ENCODE results near the gene TRPV3. TPM values are rescaled to one million over a fixed set of nuclear protein-coding genes. Genes with fewer than 3 reads are reported as not detected.

TRPV3 gene
- total and polyA plus RNA-seq, 4 donors: 0.10 to 0.91 (median 0.33) TPM

DNA sequence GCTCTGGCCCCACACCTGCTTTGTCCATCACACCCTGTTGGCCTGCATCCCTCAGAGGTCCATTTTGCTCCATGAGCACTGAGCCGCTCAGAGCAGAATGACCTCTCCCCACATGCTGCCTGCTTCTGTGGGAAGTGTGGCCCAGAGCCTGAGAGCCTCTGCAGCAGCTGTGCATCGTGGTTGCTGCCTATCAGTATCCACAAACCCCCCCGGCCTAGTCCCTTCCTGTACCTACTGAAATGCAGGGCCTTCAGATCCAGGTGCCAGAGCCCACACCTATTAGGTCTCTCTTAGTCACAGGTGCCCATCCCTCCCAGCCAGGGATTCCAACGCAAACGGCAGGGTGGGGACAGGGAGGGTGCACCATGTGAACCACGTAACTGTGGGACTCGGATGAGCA, 16.6 kb upstream of the TRPV3 start:
- WGBS, 2 donors: 94 to 98% methylated on average over 7 of the region's 7 CpGs
- no peak for ATAC-seq (ENCODE audit: insufficient read depth, low FRiP score)
- no peaks in the 10 kb centered on the region for H3K4me1 ChIP-seq (ENCODE audit: control insufficient read depth in 5 of 5, insufficient read depth in 5 of 5, low read length in 5 of 5)
- TF ChIP-seq, protein P1, sequence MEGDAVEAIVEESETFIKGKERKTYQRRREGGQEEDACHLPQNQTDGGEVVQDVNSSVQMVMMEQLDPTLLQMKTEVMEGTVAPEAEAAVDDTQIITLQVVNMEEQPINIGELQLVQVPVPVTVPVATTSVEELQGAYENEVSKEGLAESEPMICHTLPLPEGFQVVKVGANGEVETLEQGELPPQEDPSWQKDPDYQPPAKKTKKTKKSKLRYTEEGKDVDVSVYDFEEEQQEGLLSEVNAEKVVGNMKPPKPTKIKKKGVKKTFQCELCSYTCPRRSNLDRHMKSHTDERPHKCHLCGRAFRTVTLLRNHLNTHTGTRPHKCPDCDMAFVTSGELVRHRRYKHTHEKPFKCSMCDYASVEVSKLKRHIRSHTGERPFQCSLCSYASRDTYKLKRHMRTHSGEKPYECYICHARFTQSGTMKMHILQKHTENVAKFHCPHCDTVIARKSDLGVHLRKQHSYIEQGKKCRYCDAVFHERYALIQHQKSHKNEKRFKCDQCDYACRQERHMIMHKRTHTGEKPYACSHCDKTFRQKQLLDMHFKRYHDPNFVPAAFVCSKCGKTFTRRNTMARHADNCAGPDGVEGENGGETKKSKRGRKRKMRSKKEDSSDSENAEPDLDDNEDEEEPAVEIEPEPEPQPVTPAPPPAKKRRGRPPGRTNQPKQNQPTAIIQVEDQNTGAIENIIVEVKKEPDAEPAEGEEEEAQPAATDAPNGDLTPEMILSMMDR (IDR thresholded peaks at IDR 0.05; ENCODE audit: control extremely low read depth, extremely low read depth): no peak
- no peak for DNase-seq
- no peaks in the 10 kb centered on the region for H3K9me3 ChIP-seq (ENCODE audit: control insufficient read depth in 4 of 4, insufficient read depth in 3 of 4, low read length in 3 of 4)
- no peaks in the 10 kb centered on the region for H3K27me3 ChIP-seq (ENCODE audit: control insufficient read depth in 3 of 3, insufficient read depth in 3 of 3, low read length in 2 of 3)
- no peak overlapping the region for H3K4me3 ChIP-seq
- H3K36me3 ChIP-seq (ENCODE audit: control insufficient read depth in 4 of 4, insufficient read depth in 4 of 4, low read length in 4 of 4): peaks cover 2 to 20% (median 12%) of the 10 kb centered on the region in 4 donors
- H3K27ac ChIP-seq (ENCODE audit: low read depth in 1 of 2, low read length in 1 of 2): no peak overlapping the region
- no peak overlapping the region for H3K9ac ChIP-seq (ENCODE audit: insufficient read depth in 1 of 2, low read length in 2 of 2)

DNA sequence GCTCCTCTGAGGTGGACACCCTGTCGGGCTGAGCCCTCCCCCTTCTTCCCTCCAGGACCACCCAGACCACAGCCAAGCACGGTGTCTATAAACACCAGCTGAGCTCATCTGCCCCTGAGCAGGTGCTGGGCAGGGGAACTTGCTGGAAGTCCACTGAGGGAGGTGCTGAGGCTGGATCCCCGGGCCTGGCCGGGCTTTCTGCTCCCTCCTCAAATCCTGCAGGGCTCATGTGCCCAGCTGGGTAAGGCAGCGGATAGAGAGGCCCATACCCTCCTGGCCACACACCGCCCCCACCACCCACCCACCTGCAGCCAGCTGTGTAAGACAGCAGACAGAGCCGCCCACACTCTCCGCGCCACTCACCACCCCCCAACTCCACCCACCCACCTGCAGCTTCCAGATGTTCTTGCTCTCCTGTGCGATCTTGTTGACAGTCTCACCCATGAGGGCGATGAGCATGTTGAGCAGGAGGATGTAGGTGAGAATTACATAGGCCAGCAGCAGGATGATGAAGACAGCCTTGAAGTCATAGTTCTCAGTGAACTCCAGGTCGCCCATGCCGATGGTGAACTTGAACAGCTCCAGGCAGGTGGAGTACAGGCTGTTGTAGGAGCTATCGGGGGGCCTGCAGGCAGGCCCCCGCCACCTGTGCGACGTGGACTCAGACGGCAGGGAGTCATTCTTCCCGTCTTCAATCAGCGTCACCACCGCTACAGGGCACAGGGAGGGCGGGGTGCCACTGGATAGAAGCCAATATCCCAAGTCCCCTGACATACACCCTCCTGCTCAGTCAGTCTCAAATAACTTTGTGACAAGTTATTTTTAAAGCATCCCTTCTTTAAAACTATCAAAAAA, 15.9 kb upstream of the TRPV3 start:
- Histone ChIP-seq H3K4me1 (ENCODE audit: control insufficient read depth in 5 of 5, insufficient read depth in 5 of 5, low read length in 5 of 5) (no peaks in the 10 kb centered on the region), H3K9ac (ENCODE audit: insufficient read depth in 1 of 2, low read length in 2 of 2) (no peak overlapping the region), H3K4me3 (no peak overlapping the region), H3K9me3 (ENCODE audit: control insufficient read depth in 4 of 4, insufficient read depth in 3 of 4, low read length in 3 of 4) (no peaks in the 10 kb centered on the region), H3K27ac (ENCODE audit: low read depth in 1 of 2, low read length in 1 of 2) (no peak overlapping the region), H3K36me3 (ENCODE audit: control insufficient read depth in 4 of 4, insufficient read depth in 4 of 4, low read length in 4 of 4) (peaks cover 2 to 20% (median 11%) of the 10 kb centered on the region in 4 donors), H3K27me3 (ENCODE audit: control insufficient read depth in 3 of 3, insufficient read depth in 3 of 3, low read length in 2 of 3) (no peaks in the 10 kb centered on the region)
- no peak for ATAC-seq (ENCODE audit: insufficient read depth, low FRiP score)
- TF ChIP-seq, protein P1 (IDR thresholded peaks at IDR 0.05; ENCODE audit: control extremely low read depth, extremely low read depth): no peak
- 94 to 95% methylated on average over 22 of the region's 22 CpGs for WGBS, 2 donors
- DNase-seq: no peak

DNA sequence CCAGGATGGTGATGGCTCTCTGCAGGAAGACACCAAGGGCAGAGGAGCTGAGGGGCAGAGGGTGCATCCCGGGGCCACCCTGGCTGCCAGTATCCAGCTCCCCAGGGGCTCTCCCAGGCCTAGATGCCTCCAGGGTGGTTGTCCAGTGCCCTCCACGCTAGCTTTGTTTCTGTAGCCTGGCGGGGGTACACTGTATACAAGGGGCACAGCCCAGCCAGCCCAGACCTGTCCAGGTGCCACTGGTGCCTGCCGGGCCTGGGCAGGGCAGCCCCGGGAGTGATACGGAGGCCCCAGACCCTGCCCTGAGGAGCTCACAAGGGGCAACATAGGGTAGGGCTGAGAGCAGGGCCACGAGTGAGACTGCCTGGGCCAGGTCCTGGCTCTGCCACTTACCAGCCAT, 14.6 kb upstream of the TRPV3 start:
- H3K36me3 ChIP-seq (ENCODE audit: control insufficient read depth in 4 of 4, insufficient read depth in 4 of 4, low read length in 4 of 4): peaks cover 2 to 20% (median 9%) of the 10 kb centered on the region in 4 donors
- 94 to 95% methylated on average over 7 of the region's 7 CpGs for WGBS, 2 donors
- H3K27ac ChIP-seq (ENCODE audit: low read depth in 1 of 2, low read length in 1 of 2): no peak overlapping the region
- no peak for ATAC-seq (ENCODE audit: insufficient read depth, low FRiP score)
- no peaks in the 10 kb centered on the region for H3K27me3 ChIP-seq (ENCODE audit: control insufficient read depth in 3 of 3, insufficient read depth in 3 of 3, low read length in 2 of 3)
- no peaks in the 10 kb centered on the region for H3K9me3 ChIP-seq (ENCODE audit: control insufficient read depth in 4 of 4, insufficient read depth in 3 of 4, low read length in 3 of 4)
- H3K9ac ChIP-seq (ENCODE audit: insufficient read depth in 1 of 2, low read length in 2 of 2): no peak overlapping the region
- H3K4me3 ChIP-seq: no peak overlapping the region
- TF ChIP-seq, protein P1 (IDR thresholded peaks at IDR 0.05; ENCODE audit: control extremely low read depth, extremely low read depth): no peak
- no peak for DNase-seq
- no peaks in the 10 kb centered on the region for H3K4me1 ChIP-seq (ENCODE audit: control insufficient read depth in 5 of 5, insufficient read depth in 5 of 5, low read length in 5 of 5)
